Activated CD4-positive, alpha-beta T cell treated with anti-CD3 and anti-CD28 coated beads, Interleukin-2, amount 10 ng/mL, durations not matched to agents 24 days and 14 days (primary cell): ENCODE measurements around the gene PRKAG1. TPM values are rescaled to one million over a fixed set of nuclear protein-coding genes. Genes with fewer than 3 reads are reported as not detected.
"Not testable (repeated sequence)": the region's sequence is repeated elsewhere in the genome, so short reads cannot be mapped to it uniquely, and the experiment has no call there.

ENCODE experiments used
- DNase-seq: peaks from one replicate; pipeline ENCODE4 v3.0.0; 2022
- H3K27ac Mint-ChIP-seq: one replicate; pipeline ENCODE4 v1.8.0; 2022; ENCODE audit warnings: mild to moderate bottlenecking, mixed read lengths
- H3K27me3 Mint-ChIP-seq: one replicate; pipeline ENCODE4 v1.8.0; 2022; ENCODE audit warnings: mixed read lengths
- H3K36me3 Mint-ChIP-seq: one replicate; pipeline ENCODE4 v1.8.0; 2022; ENCODE audit warnings: low read depth, mild to moderate bottlenecking, mixed read lengths
- H3K4me1 Mint-ChIP-seq: one replicate; pipeline ENCODE4 v1.8.0; 2021; ENCODE audit warnings: mixed read lengths
- H3K4me3 Mint-ChIP-seq: one replicate; pipeline ENCODE4 v1.8.0; 2022; ENCODE audit warnings: mild to moderate bottlenecking, moderate library complexity, mixed read lengths
- H3K9me3 Mint-ChIP-seq: one replicate; pipeline ENCODE4 v1.8.0; 2021; ENCODE audit warnings: mixed read lengths
- intact Hi-C: fragments of 100-400 bp; cut with micrococcal nuclease; formaldehyde crosslinking; loops from one replicate; pipeline ENCODE4 v1.15.1; 2023
- total RNA-seq: library from RNA; stranded (reverse); gene quantifications from 2 replicates; pipeline ENCODE4 v1.2.3, GENCODE V29; 2022

PRKAG1 gene
- total RNA-seq, result 75.3 and 89.8 TPM in 2 replicates

GRCh38 chr12:49018261-49019119 is at the start of gene PRKAG1:
Gene PRKAG1 (minus strand): TSS chr12:49018776. CDS start chr12:49018740, 36 bp downstream.
- DNase-seq, result peak; percentile 99
- intact Hi-C loops, result loop anchor here (1.0 kb wide), 3 partner anchors 19 to 113 kb away; partner anchors contain the start of genes DDN and TUBA1B
- Mint-ChIP-seq H3K27ac (peak within 1 kb of the TSS; percentile 91), H3K4me1 (peaks cover 25% of the 10 kb centered on the region), H3K27me3 (no peaks in the 10 kb centered on the region), H3K4me3 (peak within 1 kb of the TSS; percentile 90), H3K36me3 (peaks cover 45% of the 10 kb centered on the region), H3K9me3 (no peaks in the 10 kb centered on the region)

- intact Hi-C loops, result no loop called here
- Mint-ChIP-seq H3K27me3 (no peaks in the 10 kb centered on the region), H3K4me3 (no peak overlapping the region), H3K4me1 (peaks cover 25% of the 10 kb centered on the region), H3K9me3 (no peaks in the 10 kb centered on the region), H3K27ac (no peak overlapping the region), H3K36me3 (peaks cover 15% of the 10 kb centered on the region)
- no peak for DNase-seq
These were observed 47.5 kb upstream of the PRKAG1 start for GRCh38 chr12:49066120-49066519.

- H3K4me1 Mint-ChIP-seq, result peaks cover 22% of the 10 kb centered on the region
- DNase-seq, result no peak
- H3K27me3 Mint-ChIP-seq, result no peaks in the 10 kb centered on the region
- intact Hi-C loops, result loop anchor here (1.0 to 5.0 kb wide), 4 partner anchors 24 to 171 kb away; partner anchors contain the start of gene TUBA1A
- H3K36me3 Mint-ChIP-seq, result peaks cover 15% of the 10 kb centered on the region
- H3K4me3 Mint-ChIP-seq, result no peak overlapping the region
- H3K27ac Mint-ChIP-seq, result no peak overlapping the region
- no peaks in the 10 kb centered on the region for H3K9me3 Mint-ChIP-seq
These were observed 46.2 kb upstream of the PRKAG1 start for GRCh38 chr12:49064767-49065152.

- peak overlapping the region; percentile 87 for H3K4me3 Mint-ChIP-seq
- H3K27ac Mint-ChIP-seq, H3K9me3 Mint-ChIP-seq, H3K27me3 Mint-ChIP-seq, DNase-seq: not testable (repeated sequence)
- H3K36me3 Mint-ChIP-seq, result peaks cover 24% of the 10 kb centered on the region
- intact Hi-C loops, result loop anchor here (1.0 to 5.0 kb wide), 2 partner anchors 7 to 125 kb away; partner anchors contain the start of genes RHEBL1 and TUBA1A
- peaks cover 31% of the 10 kb centered on the region for H3K4me1 Mint-ChIP-seq
These were observed 43.3 kb upstream of the PRKAG1 start for GRCh38 chr12:49061916-49062315.

GRCh38 chr12:49061157-49061650 is 42.6 kb upstream of the PRKAG1 start:
- peaks cover 39% of the 10 kb centered on the region for H3K4me1 Mint-ChIP-seq
- peak overlapping the region; percentile 87 for H3K4me3 Mint-ChIP-seq
- intact Hi-C loops, result loop anchor here (1.0 to 5.0 kb wide), 2 partner anchors 8 to 126 kb away; partner anchors contain the start of genes RHEBL1 and TUBA1A
- no peaks in the 10 kb centered on the region for H3K27me3 Mint-ChIP-seq
- H3K36me3 Mint-ChIP-seq, result peaks cover 19% of the 10 kb centered on the region
- no peaks in the 10 kb centered on the region for H3K9me3 Mint-ChIP-seq
- peak overlapping the region; percentile 95 for H3K27ac Mint-ChIP-seq
- DNase-seq, result no peak

GRCh38 chr12:49060237-49061156 is 41.9 kb upstream of the PRKAG1 start, which contains the start of gene KMT2D:
Gene KMT2D (minus strand): TSS chr12:49060794. CDS start chr12:49055324, 5,470 bp downstream.
- intact Hi-C loops, result loop anchor here (1.0 to 5.0 kb wide), 3 partner anchors 9 to 127 kb away; partner anchors contain the start of genes RHEBL1 and TUBA1A
- peaks cover 46% of the 10 kb centered on the region for H3K4me1 Mint-ChIP-seq

GRCh38 chr12:49059299-49060171 is 41.0 kb upstream of the PRKAG1 start:
- Mint-ChIP-seq H3K9me3 (no peaks in the 10 kb centered on the region), H3K36me3 (peaks cover 30% of the 10 kb centered on the region), H3K4me1 (peaks cover 54% of the 10 kb centered on the region), H3K27me3 (no peaks in the 10 kb centered on the region), H3K4me3 (peak overlapping the region; percentile 98), H3K27ac (peak overlapping the region; percentile 86)
- intact Hi-C loops, result loop anchor here (1.0 to 5.0 kb wide), 2 partner anchors 71 to 128 kb away; partner anchors contain the start of gene TUBA1A
- DNase-seq, result peak; percentile 77

More at GRCh38 chr12:49060237-49061156, 41.9 kb upstream of the PRKAG1 start, which contains the start of gene KMT2D:
- Mint-ChIP-seq H3K27ac (peak within 1 kb of the TSS; percentile 95), H3K9me3 (no peaks in the 10 kb centered on the region), H3K4me3 (peak within 1 kb of the TSS; percentile 98), H3K27me3 (no peaks in the 10 kb centered on the region), H3K36me3 (peaks cover 25% of the 10 kb centered on the region)
- peak; percentile 96 for DNase-seq

- H3K36me3 Mint-ChIP-seq, result peaks cover 31% of the 10 kb centered on the region
- H3K9me3 Mint-ChIP-seq, result no peaks in the 10 kb centered on the region
- H3K4me1 Mint-ChIP-seq, result peaks cover 52% of the 10 kb centered on the region
- intact Hi-C loops, result no loop called here
- H3K4me3 Mint-ChIP-seq, result peak overlapping the region; percentile 98
- H3K27me3 Mint-ChIP-seq, result no peaks in the 10 kb centered on the region
- no peak for DNase-seq
- peak overlapping the region; percentile 86 for H3K27ac Mint-ChIP-seq
These were observed 40.4 kb upstream of the PRKAG1 start for GRCh38 chr12:49059045-49059298.

GRCh38 chr12:49058366-49059044 is 39.9 kb upstream of the PRKAG1 start:
- Mint-ChIP-seq H3K4me1 (peaks cover 50% of the 10 kb centered on the region), H3K27me3 (no peaks in the 10 kb centered on the region), H3K4me3 (peak overlapping the region; percentile 98), H3K27ac (peak overlapping the region; percentile 86), H3K36me3 (peaks cover 35% of the 10 kb centered on the region), H3K9me3 (no peaks in the 10 kb centered on the region)
- DNase-seq, result peak; percentile 63
- intact Hi-C loops, result no loop called here

- H3K9me3 Mint-ChIP-seq, result no peaks in the 10 kb centered on the region
- H3K4me1 Mint-ChIP-seq, result peaks cover 50% of the 10 kb centered on the region
- H3K4me3 Mint-ChIP-seq, result peak overlapping the region; percentile 98
- intact Hi-C loops, result no loop called here
- H3K36me3 Mint-ChIP-seq, result peaks cover 40% of the 10 kb centered on the region
- peak; percentile 70 for DNase-seq
- H3K27ac Mint-ChIP-seq, result peak overlapping the region; percentile 67
- H3K27me3 Mint-ChIP-seq, result no peaks in the 10 kb centered on the region
These were observed 39.3 kb upstream of the PRKAG1 start for GRCh38 chr12:49057888-49058287.

GRCh38 chr12:49055978-49056754 is 37.6 kb upstream of the PRKAG1 start:
- Mint-ChIP-seq H3K27me3 (no peaks in the 10 kb centered on the region), H3K36me3 (peaks cover 56% of the 10 kb centered on the region), H3K4me3 (peak overlapping the region; percentile 98), H3K27ac (peak overlapping the region; percentile 74), H3K4me1 (peaks cover 46% of the 10 kb centered on the region), H3K9me3 (no peaks in the 10 kb centered on the region)
- peak; percentile 88 for DNase-seq
- intact Hi-C loops, result loop anchor here (1.0 kb wide), 1 partner anchor 38 kb away; the partner anchor contains the start of gene PRKAG1
